GM18507 (cell line): ENCODE measurements around the gene LUM.
"Not testable (repeated sequence)": the region's sequence is repeated elsewhere in the genome, so short reads cannot be mapped to it uniquely, and the experiment has no call there.

ENCODE experiments used
- DNase-seq: peaks from one replicate; pipeline ENCODE4 v3.0.0; 2011; ENCODE audit warnings: low read depth; ENCODE audit not compliant: insufficient read length; ENCODE audit errors: extremely low spot score
- FAIRE-seq: peaks from 2 replicates; lab custom pipeline; 2011; peaks lifted over from hg19 to GRCh38; lab: Jason Lieb, UNC

LUM gene

GRCh38 chr12:91089953-91090352 lies 21.3 kb downstream of the LUM start:
- not testable (repeated sequence) for DNase-seq, FAIRE-seq

- FAIRE-seq, result no peak
- DNase-seq, result no peak
These were observed 31.3 kb downstream of the LUM start for GRCh38 chr12:91080041-91080440.

GRCh38 chr12:91078501-91078900 lies 32.8 kb downstream of the LUM start:
- DNase-seq (no peak), FAIRE-seq (no peak)

- FAIRE-seq (no peak), DNase-seq (no peak)
These were observed 33.9 kb downstream of the LUM start for GRCh38 chr12:91077228-91077954.

GRCh38 chr12:91074851-91075250 lies 36.4 kb downstream of the LUM start:
- DNase-seq (no peak), FAIRE-seq (no peak)

GRCh38 chr12:91074154-91074709 lies 37.1 kb downstream of the LUM start:
- DNase-seq, result no peak
- no peak for FAIRE-seq

- no peak for FAIRE-seq
These were observed 37.9 kb downstream of the LUM start for GRCh38 chr12:91073426-91073825.

GRCh38 chr12:91072931-91073330 lies 38.4 kb downstream of the LUM start:
- FAIRE-seq, result no peak
- no peak for DNase-seq

More at GRCh38 chr12:91073426-91073825, 37.9 kb downstream of the LUM start:
- no peak for DNase-seq

GRCh38 chr12:91070936-91071335 lies 40.4 kb downstream of the LUM start:
- DNase-seq (no peak), FAIRE-seq (no peak)

- FAIRE-seq (no peak), DNase-seq (no peak)
These were observed 45.9 kb downstream of the LUM start for GRCh38 chr12:91065396-91065795.

GRCh38 chr12:91064640-91065039 lies 46.7 kb downstream of the LUM start:
- DNase-seq, result no peak
- FAIRE-seq, result no peak

- DNase-seq (no peak), FAIRE-seq (no peak)
These were observed 50.2 kb downstream of the LUM start for GRCh38 chr12:91061091-91061490.

- FAIRE-seq (no peak), DNase-seq (no peak)
These were observed 52.1 kb downstream of the LUM start for GRCh38 chr12:91059211-91059610.

- no peak for FAIRE-seq
- no peak for DNase-seq
These were observed 52.5 kb downstream of the LUM start for GRCh38 chr12:91058786-91059185.

GRCh38 chr12:91057368-91058165 lies 53.7 kb downstream of the LUM start, which contains the start of gene KERA:
Gene KERA, minus strand, starts transcription at chr12:91058024. Its CDS starts 1,743 bp downstream, at chr12:91056281.
- FAIRE-seq (no peak), DNase-seq (no peak)

- FAIRE-seq (no peak), DNase-seq (no peak)
These were observed 54.8 kb downstream of the LUM start for GRCh38 chr12:91056488-91056887.

GRCh38 chr12:91055976-91056375 lies 55.3 kb downstream of the LUM start:
- DNase-seq (no peak), FAIRE-seq (no peak)

GRCh38 chr12:91053951-91054715 lies 57.2 kb downstream of the LUM start:
- DNase-seq (no peak), FAIRE-seq (no peak)
